ENCODE measurements around the gene FASN. TPM values are rescaled to one million over a fixed set of nuclear protein-coding genes. Genes with fewer than 3 reads are reported as not detected.

The FASN gene
- total RNA-seq, 2 experiments from 2014 or later = 302 to 305 TPM

DNA sequence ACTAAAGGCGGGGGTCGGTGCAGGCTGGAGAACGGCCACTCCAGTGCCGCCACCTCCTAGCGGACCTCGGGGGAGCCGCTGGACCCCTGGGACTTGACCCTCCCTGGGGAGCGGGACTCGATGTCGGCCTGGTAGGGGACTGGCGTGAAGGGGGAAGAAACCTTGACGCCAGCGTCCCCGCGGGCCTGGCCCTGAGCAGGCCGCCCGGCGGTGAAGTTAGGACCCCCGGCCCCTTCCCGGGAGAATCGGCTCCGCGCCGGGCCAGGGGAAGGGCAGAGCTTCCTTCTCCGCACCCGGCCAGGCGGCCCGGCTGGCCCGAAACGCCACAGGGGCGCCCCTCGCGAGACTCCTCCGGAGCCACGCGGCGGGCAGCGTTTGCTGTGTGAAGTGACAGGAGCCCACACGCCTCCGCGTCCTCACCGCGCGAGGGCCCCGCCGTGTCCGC, 32.8 kb downstream of the FASN start:
- POLR2A ChIA-PET = interaction anchor here (0.8 kb wide), 1 partner anchor 33 kb away, joined by 3 read pairs; the partner anchor contains the start of gene FASN
- CTCF ChIA-PET = interaction anchor here (0.7 to 2.1 kb wide), 3 partner anchors 14 to 106 kb away, joined by 3 to 5 read pairs (median 3); partner anchors contain the start of genes DCXR, GPS1 and RFNG

DNA sequence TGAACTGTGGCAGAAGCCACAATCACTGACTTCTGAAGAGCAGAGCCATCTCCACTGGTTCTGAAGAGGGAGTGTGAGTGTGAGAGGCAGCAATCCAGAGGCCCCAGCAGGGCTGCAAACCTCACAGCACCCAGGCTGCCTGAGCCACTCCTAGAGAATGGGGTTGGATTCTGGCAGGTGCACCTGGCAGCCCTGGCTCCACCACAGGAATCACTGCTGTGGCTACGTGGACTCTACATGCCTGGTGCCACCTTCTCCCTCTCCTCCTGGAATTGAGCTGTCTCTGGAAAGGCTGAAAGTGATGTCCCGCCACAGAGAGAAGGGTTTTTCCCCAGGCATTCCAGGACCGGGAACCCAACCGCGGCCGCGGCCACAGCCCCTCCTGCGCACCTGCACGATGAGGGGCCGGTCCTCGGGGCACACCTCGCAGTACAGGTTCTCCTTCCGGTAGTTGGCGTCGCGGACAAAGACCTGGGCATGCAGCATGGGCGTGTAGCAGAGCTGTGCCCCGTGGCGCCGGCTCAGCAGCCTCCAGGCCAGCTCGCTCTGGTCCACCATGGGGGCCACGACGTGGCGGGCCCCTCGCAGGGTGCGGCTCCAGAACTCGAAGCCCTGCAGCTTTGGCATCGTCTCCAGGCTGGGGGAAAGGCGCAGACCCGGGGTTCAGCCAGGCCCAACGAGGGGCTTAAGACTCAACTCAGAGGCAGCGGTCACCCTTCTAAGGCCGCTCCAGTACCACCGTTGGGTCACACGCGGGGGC, 33.4 kb downstream of the FASN start:
- POLR2A ChIA-PET = interaction anchor here (0.8 kb wide), 1 partner anchor 34 kb away, joined by 3 read pairs; the partner anchor contains the start of gene FASN
- CTCF ChIA-PET = interaction anchor here (0.9 to 2.1 kb wide), 2 partner anchors 13 to 27 kb away, joined by 3 to 5 read pairs; partner anchors contain the start of genes DCXR, GPS1 and RFNG

DNA sequence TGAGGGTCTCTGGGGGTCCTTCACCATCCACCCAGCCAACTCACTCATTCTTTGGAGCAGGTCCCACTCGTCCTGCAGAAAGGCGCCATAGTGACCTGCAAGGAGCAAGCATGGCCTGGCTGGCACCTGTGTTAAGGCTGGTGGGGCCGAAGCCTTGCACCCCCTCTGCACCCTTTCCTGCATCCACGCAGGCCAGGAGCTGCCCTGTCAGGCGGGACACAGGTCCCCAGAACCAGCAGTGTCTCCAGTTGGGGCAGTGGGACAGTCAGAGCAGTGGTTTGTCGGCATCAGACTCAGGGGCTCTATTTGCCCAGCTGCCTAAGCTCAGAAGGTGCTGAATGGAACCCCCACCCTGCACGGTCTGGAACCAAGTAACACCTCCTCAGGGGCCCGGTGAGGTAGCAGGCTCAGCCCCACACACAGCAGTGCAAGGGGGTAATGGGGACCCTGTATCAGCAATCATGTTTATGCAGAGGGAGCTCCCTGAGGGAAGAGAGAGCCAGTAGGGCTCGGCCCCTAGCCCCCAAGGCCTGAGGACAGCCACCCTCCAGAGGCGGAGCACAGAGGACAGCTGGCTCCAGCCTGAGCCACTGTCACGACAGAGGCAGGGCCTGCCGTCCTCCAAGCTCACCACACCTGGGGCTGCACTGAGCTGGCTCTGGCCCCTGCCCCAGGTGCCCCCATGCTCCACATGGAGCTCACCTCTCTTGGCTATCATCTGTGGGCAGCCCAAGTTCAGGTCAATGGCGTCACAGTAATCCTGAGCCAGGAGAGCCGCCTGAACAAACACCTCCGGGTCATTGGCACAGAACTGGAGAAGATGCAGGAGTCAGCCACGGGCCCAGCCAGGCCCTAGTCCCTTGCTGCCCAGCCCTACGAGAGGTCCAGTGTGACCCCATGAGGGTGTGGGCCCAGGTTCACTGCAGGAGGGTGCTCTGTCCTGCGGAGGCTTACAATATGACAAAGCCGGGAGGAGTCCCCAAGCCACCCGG, 34.3 kb downstream of the FASN start:
- POLR2A ChIA-PET = interaction anchor here (0.6 kb wide), 1 partner anchor 35 kb away, joined by 3 read pairs; no protein-coding TSS in a partner anchor
- CTCF ChIA-PET = interaction anchor here (1.0 kb wide), 1 partner anchor 33 kb away, joined by 3 read pairs; no protein-coding TSS in a partner anchor

DNA sequence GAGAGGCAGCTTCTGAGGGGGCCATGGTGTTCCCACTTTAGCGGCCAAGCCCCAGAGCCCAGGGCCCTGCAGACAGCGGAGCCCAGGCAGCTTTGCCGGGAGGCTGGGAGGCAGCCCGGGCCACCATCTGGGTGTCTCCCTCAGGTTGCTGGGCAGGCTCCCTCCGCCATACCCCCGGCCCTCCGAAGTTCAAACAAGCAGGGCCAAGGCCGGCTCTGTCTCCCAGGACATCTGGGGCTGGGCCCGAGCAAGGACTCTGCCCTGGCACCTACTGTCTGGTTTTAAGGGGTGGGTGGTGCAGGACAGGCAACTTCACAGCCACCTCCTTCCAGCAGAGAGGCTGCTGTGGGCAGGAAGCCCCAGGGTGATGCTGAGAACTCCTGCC, 35.1 kb downstream of the FASN start:
- ChIA-PET CTCF (no interaction called here), POLR2A (no interaction called here)

DNA sequence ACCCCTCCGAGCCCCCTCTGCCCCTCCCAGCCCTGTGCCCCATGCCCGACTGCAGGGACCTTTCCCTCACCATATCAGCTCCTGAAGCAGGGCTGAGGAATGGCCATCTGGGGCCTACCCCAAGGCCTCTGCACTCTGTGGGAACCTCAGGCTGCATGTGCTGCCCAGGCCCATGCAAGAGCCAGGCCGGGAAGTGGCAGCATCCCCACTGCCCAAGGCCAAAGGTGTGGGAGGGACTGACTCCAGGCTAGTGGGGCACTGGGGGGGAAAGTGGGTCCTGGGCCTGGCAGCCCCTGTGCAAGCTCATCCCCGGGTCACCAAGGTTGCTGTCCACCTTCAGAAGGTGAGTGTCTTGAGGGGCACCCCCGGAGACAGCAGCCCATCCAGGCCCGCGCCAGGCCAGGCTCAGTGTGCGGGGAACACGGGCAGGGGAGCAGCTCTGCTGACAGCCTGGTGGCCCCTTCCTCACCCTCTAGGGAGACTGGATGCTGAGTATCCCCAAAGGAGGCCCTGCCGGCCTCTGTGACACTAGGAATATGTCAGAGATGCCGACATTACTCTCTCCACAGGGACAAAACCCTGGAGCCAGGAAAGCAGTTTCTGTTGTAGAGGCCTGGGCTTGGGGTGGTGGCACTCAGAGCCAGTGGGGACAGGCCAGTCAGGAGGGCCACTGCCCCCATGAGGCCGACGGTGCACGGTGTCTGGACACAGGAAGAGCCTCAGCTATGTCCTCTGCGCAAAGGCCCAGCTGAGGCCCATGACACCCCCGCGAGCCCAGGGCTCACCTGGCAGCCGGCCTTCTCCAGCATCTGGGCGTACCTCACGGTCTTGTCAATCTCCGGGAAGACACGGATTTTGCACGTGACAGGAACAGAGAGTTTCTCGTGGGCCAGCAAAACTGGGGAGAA, 35.7 kb downstream of the FASN start:
- ChIA-PET POLR2A (no interaction called here), CTCF (no interaction called here)

DNA sequence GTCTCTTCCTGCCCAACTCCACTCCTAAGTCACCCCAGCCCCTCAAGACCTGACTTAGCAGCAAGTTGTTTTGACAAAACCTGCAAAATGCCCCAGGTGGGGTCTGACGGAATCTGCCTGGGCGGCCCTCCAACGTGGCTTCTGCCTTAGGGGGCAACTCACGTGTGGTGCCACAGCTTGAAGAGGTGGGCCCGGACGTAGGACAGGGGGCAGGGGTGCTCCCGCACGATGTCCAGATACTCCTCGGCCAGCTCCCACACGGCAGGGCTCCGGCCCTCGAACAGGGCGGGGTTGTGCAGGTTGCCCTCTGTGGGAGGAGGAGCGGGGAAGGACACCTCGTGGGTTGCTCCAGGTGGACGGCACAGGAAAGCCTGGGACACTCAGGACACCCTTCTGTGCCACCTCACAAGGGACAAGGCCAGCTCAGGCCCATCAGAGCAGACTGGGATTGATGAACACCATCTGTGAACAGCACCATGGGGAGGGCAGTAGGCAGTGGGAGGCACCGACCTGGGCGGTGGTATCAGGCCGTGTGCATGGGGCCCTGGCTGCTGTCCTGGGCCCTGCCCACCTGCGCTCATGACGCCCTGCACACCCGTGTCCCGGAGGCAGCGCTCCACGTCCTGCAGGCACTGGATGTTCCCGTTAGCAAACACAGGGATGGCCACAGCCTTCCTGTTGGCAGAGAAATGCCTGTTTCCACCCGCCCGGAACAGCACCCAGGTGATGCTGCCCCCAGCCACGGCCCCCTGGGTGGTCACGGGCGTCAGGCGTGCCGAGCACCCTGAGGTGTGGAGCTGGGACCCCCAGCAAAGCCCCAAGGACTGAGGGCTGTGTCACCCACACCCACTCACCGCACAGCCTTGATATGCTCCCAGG, 36.8 kb downstream of the FASN start:
- POLR2A ChIA-PET = no interaction called here
- CTCF ChIA-PET = interaction anchor here (0.6 kb wide), 1 partner anchor 321 kb away, joined by 5 read pairs; no protein-coding TSS in a partner anchor

DNA sequence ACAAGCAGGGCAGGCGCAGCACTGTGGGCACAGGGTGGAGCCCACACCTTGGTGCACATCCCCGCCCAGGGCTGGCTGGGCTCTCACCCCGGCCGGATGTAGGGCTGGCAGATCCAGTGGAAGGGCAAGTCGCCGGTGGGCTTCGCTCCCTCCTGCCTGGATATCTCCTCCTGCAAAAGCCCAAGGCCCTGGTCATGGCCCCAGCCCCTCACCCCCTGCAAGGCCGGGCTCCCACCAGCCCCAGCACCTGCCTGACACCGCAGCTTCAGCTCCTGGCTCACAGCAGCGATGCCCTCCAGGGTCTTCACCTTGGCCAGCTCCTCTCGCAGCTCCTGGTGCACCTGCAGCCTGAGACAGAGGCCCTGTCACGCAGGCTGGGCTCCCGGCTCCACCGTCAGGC, 37.4 kb downstream of the FASN start:
- POLR2A ChIA-PET = interaction anchor here (0.6 kb wide), 1 partner anchor 23 kb away, joined by 3 read pairs; the partner anchor contains the start of gene DCXR

DNA sequence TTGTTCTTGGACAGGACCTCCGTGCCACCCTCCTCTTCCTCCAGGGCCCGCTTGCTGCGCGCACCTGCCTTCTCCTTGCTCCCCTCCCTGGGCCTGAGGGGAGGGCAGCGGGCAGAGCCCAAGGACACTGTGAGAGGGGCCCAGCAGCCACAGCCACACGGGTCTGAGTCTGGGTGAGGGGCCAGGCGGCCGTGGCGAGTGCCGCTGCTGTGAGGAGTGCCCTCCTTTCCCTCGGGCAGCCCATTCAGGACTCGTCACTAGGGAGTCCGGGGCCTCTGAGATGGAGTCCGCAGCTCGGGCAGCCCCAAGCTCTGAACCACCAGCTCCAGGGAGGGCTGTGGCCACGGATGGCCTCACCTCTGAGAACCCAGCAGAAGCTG, 38.0 kb downstream of the FASN start:
- POLR2A ChIA-PET = no interaction called here
- CTCF ChIA-PET = interaction anchor here (1.1 to 1.2 kb wide), 2 partner anchors 19 to 46 kb away, joined by 3 read pairs; no protein-coding TSS in a partner anchor

More for the DNA sequence above, 37.4 kb downstream of the FASN start:
- CTCF ChIA-PET = interaction anchor here (1.1 kb wide), 1 partner anchor 46 kb away, joined by 3 read pairs; no protein-coding TSS in a partner anchor

DNA sequence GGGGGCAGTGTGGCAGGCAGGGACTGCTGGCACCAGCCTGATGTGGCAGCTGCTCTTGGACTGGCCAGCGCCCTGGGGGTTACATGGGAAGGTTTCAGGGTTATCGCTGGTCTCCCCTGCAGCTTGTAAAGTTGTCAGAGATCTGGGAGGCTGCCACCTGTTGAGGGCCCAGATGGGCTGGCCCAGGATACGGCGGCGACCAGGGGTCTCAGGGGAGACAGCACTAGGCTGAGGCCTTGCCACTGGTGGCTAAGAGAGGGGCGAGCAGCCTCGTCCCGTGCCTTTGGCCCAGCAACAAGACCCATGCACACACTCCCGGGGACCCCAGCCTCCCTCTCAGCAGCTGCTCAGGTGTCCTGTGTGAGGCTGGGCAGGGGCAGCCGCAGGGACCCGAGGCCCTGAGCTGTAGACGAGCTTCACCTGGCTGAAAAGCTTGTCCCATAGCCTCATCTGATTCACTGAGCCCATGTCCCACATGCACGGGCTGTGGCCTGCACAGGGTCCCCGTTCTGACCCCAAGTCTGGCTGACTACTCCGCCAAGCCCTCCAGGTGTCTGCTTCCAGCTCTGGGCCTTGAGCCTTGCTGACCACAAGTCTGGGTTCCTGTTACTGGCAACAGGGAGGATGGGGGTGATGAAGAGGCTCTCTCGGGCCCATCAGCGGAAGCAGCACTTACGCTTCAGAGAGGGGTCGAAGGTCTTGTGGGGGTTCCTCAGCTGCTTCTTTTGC, 38.6 kb downstream of the FASN start:
- ChIA-PET POLR2A (no interaction called here), CTCF (interaction anchor here (1.1 to 1.2 kb wide), 2 partner anchors 19 to 47 kb away, joined by 3 read pairs; no protein-coding TSS in a partner anchor)

DNA sequence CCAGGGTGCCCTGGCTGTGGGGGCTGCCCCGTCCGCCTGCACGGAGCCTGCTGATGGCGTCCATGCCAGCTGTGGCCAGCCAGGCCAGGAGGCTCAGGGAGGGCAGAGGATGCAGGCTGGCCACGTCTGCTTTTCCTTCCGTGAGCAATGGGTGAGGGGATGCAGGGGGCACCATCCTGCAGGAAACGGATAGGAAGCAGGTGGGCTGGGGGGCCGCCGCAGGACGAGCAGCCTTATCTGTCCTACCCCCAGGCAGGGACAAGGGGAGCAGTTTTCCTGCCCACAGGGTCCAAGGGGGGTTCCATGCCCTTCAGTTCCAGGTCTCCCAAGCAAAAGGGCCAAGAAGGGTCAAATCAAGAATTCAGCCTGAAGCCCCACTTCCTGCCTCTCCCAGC, 39.2 kb downstream of the FASN start:
- POLR2A ChIA-PET = no interaction called here
- CTCF ChIA-PET = no interaction called here

DNA sequence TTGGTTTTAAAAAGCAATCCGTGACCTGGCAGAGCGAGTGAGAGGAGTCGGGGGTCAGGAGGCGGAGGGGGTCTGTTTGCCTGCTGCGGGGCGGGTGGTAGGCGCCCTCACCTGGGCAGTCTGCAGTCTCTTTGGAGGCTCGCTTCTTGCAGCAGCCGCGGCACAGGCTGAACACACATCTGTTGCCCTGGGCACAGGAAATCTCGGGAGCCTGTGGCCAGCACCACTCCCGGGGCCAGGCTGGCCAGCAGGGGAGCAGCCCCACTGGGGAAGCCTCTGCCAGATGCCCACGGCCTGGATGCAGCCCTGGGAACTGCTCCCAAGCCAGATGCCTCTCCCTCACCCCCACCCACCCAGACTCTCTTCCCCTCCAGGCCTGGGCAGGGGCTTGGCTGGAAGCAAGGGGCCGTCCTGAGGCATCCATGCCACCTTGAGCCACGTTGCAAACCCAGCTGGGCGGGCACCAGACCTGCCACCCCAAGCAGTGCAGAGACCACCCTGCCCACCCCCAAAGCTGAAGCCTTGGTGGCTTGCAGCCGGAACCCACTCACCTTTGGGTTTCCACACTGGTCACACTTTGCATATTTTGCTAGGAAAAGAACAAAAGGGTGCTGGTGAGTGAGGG, 39.7 kb downstream of the FASN start:
- POLR2A ChIA-PET = no interaction called here
- CTCF ChIA-PET = no interaction called here

DNA sequence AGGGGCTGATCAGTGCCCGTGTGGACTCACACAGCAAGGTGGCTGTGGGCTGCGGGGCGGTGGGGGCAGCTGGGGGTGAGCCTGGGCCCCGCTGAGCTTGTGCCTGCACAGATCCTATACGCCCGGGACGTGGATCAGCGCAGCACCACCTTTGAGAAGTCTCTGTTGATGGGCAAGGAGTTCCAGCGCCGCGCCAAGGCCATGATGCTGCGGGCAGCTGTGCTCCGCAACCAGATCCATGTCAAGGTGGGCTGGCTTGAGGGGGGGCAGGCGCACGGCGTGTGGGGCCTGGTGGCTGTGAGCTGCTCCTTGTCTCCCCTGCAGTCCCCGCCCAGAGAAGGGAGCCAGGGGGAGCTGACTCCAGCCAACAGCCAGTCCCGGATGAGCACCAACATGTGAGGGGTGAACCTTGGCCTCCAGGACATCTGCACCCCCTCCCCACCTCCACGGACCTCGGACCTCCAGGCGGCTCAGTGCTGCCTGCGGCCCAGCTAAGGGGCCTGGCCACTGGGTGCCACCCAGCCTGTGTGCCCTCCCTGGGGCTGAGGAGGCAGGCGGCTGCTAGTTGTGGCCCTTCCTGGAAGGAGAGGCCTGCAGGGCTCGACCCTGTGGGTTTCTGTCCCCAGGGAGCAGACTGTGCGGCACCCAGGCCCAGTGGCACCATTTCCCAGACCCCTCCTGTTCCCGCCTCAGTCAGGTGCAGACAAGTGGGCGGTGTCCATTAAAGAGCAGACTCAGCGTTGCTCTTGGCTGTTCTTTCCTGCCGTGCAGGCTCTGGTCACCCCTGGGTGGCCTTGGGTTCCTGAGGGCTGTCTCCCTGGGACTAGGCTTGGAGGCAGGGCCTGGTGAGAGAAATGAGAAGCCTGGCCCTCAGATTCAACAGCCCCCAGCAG, 41.1 kb downstream of the FASN start:
- ChIA-PET CTCF (no interaction called here), POLR2A (no interaction called here)

DNA sequence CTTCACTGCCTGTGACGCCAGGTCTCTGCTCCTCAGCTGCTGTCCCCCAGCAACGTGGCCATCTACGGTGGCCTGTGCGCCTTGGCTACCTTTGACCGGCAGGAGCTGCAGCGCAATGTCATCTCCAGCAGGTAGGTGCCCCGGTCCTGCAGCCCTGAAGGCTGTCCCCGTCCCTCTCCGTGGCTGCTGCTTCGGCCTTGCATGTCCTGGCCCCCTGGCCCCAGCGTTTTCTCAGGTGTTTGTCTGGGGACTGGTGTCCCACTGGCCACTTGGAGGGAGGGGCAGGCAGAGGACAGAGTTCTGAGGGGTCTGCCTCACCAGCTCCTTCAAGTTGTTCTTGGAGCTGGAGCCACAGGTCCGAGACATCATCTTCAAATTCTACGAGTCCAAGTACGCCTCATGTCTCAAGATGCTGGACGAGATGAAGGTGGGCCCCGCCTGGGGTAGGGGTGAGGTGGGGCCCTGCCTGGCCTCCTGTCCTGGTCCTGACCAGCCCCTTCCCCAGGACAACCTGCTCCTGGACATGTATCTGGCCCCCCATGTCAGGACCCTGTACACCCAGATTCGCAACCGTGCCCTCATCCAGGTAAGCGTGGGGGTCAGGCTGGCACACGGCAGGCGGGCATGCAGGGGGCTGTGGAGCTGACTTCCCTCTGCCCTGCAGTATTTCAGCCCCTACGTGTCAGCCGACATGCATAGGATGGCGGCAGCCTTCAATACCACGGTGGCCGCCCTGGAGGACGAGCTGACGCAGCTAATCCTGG, 41.9 kb downstream of the FASN start:
- ChIA-PET CTCF (interaction anchor here (1.0 kb wide), 1 partner anchor 11 kb away, joined by 4 read pairs; no protein-coding TSS in a partner anchor), POLR2A (no interaction called here)

DNA sequence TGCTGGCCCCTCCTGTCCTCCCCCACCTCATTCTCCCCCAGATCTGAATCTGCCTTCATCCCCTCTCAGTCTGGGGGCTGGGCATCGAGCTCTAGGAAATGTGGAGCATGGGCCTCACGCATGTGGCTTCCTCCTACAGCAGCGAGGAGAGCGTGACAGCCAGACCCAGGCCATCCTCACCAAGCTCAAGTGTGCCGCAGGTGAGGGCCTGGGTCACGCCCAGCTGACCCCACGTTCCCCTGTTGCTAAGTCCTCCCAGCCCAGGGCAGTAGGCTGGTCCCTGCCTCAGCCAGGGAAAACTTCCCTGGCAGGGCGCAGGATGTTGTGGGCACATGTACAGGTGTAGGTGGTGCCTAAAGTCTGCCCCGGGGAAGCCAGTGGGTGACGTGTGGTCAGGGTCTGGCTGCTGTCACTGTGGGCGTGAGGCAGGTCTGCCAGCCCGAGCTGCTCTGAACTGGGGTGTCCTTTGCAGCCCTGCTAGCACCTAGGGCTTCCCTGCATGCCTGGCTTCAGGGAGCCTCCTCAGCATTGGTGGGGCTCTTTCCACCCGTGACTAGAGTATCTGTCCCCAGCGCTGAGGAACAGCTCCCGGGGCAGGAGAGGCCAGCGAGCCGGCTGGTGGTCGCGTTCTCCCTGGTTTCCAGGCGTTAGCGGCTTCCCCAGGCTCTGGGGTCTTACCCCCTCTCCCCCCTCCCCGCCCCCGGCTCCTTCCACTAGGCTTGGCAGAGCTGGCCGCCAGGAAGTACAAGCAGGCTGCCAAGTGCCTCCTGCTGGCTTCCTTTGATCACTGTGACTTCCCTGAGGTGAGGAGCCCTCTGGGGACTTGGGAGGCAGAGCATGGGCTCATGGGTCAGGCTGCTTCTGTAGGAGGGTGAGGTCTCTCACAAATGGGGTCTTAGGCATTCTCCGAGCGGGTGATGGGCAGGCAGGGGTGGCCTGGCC, 42.7 kb downstream of the FASN start:
- ChIA-PET POLR2A (no interaction called here), CTCF (interaction anchor here (1.0 kb wide), 1 partner anchor 11 kb away, joined by 4 read pairs; no protein-coding TSS in a partner anchor)

All from activated CD8-positive, alpha-beta memory T cell treated with anti-CD3 and anti-CD28 coated beads for 36 hours (primary cell).